ENCODE data around the gene WDR86.

The WDR86 gene

DNA sequence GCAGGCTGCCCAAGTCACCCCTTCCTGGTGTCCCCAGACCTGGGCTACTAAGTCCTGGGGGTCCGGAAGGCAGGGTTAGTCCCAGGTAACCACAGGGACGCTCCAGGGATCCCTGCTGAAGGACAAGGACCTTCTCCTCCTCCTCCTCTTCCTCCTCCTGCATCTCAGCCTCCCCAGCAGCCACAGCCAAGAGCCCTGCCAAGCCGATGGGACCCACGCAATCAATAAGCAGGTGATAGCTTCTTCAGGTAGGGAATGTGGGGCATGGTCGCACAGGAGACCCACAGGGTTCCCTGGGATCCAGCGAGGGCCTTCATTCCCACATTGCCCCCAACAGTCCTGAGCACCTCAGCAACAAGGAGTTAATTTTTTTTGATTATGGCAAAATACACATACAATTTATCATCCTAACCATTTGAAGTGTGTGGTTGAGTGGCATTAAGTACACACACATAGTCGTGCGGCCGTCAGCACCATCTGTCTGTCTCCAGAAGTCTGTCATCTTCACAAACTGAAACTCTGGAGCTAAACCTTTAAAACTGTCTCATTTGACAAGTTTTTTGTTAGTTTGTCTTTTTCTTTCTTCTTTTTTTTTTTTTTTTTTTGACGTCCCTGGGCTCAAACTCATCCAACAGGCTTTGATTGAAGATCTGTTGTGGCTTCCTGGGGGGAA is 18.0 kb upstream of the WDR86 start:
- no peak for DNase-seq (ENCODE audit: low spot score)

DNA sequence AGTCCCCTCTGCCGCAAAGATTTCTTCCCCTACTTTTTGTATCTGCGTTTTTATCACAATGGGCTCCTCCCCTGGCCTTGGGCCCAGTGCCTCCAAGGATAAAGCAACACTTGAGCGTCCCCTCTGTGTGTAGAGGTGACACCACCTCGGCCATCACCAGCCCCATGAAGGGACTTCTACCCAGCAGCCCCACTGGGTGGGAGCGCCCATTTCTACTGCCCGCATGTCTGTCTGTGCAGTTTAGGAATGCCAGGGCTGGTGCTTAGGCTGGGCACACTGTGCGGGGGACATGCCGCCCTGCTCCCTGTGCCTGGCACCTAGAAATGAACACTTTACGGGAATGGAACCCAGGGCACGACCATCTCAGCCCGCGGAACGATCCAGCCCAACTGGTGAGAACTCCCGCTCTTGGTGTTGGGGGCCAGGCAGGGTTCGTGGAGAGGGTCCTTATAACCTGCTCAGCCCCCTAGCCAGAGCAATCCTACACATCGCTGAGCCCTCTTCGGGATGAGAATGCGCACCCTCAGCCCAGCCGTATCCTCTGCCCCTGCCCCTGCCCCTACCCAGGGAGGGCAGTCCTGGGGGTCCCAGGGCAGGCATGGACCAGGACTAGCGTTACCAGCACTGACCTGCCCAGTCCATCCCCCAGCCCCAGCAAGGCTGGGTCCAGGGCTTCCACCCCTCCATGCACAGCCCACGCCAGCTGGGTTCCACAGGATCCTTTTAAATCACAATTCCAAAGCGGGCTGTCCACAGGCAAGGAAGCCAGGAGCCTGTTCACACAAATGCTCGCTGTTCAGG is 17.3 kb upstream of the WDR86 start:
- DNase-seq (ENCODE audit: low spot score), result no peak

DNA sequence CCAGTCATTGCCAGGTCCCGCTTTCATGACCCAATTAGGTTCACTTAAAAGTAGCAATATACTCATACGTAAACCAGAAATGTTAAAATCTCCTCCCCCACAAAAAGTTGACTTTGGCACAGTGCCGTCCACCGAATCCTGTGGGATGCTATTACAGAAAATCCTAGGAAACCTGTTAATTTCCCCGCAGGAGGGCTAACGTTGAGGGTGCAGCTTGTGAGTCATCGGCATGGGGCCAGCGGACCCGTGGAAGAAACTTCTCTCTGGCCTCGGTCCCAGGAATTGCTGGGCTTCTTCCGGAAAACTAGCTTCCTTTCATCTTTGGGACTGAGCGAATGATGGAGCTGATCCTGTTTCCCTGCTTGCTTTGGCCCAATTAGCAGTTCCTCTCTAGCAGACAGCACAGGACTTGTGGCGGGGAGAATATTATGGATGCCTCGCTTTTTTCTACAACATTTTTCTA is 16.6 kb upstream of the WDR86 start:
- peak; percentile 55 for DNase-seq (ENCODE audit: low spot score)

DNA sequence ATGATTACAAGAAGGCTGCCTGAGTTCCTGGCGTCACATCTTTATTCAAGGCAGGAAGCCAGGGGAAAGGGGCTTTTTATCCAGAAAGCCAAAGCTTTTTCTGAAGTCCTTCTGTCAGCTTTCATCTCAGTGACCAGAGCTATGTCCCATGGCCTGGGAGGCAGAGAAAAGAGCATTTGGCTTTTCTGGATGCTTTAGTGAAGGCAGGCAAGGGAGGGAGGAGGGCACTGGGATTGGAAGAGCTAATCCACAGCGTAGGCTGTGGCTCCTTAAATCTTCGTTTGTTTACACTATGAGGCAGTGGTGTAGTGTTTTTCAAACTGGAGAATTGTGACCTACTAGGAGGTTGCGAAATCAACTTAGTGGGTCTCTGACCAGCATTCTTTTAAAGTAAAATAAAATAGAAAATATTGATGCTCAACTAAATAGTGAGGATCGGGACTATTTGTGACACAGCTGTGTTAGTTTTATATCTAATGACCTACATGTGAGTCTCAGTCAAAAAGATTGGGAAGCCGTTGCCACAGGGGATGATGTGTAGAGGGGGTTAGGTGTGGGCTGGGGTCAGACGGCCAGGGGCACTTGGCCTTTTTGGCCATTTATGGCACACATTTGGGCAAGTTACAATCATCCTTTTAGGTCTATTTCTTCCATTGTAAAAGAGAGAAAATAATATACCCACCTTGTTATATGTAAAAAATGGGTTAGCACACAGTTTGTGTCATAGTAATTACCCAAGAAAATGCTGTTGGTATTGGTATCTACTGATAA is 16.0 kb upstream of the WDR86 start:
- DNase-seq (ENCODE audit: low spot score), result peak; percentile 65

DNA sequence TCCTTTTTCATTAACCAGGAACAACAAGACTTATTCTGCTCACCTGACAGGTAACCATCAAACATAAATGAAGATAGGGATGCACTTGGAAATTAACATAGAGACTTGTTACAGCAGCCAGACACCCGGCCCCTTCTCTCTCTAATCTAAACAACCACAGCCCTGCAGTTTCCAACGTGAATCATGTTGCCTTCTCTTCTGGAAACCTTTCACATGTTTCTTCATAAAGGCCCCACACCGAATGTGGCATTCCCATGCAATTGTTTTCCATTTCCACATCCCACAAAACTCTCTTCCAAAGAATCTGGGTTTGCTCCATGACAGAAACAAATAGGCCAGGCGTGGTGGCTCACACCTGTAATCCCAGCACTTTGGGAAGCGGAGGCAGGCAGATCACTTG is 15.0 kb upstream of the WDR86 start:
- DNase-seq (ENCODE audit: low spot score), result no peak

DNA sequence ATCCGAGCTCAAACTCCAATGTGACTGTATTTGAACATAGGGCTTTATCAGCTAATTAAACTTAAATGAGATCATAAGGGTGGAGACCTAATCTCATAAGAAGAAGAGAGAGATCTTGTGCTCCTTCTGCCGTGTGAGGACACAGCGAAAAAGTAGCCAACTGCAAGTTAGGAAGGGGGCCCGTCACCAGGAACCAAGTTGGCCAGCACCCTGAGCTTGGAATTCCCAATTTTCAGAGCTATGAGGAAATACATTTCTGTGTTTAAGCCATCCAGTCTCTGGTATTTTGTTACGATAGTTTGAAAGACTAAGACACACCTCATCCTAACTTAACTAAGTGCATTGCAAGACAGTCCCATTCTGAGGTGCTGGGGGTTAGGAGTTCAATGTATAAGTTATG is 14.1 kb upstream of the WDR86 start:
- no peak for DNase-seq (ENCODE audit: low spot score)

DNA sequence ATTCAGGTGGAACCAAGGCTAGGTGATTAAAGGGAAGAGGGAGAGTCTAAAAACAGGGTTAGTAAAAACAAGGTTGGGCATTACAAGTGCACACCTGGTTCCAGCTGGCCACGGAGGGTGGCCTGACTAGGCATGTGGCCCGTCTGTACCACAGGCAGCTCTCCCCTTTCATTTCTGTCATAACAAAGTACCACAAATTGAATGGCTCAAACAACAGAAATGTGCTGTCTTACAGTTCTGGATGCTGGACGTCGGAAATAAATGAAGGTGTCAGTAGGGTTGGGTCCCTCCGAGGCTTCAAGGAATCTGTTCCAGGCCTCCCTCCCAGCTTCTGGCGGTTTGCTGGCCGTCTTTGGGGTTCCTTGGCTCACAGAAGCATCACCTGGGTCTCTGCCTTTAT is 13.4 kb upstream of the WDR86 start:
- DNase-seq (ENCODE audit: low spot score), result no peak

DNA sequence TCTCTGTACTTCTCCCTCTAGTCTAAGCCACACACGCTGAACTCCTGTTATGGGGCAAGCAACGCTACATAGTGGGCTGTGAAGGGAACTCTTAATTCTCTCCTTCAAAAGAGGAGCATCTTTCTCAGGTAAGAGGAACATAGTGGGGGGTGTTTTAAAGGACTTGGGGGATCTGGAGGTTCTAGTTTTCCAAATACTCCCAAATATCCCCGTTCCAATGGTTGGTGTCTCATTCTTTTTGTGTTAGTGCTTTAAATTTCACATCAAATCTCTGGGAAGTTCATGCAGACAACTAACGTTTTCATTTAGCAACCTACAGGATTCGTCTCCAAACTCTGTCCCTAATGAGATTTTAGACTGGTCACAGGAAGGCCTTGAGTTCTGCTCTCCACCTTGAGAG is 12.4 kb upstream of the WDR86 start:
- DNase-seq (ENCODE audit: low spot score), result no peak

DNA sequence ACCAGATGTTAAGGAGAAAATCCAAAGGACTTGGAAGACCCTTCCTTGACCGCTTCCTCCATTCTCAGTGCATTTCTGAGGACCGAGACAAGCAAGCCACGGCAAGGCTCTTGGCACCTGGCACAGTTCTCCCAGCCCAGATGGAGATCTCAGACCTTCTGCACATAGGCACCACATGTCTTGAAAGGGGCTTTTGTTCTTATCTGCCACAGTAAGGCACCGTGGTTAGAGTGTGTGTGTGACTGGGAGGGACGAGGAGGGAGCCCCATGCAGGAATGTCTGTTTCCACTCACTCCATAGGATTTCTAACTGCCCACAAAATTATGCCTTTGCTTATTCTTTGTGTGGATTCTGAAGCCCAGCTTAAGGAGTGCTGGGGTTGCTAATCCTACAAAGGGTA is 10.3 kb upstream of the WDR86 start:
- DNase-seq (ENCODE audit: low spot score), result no peak

DNA sequence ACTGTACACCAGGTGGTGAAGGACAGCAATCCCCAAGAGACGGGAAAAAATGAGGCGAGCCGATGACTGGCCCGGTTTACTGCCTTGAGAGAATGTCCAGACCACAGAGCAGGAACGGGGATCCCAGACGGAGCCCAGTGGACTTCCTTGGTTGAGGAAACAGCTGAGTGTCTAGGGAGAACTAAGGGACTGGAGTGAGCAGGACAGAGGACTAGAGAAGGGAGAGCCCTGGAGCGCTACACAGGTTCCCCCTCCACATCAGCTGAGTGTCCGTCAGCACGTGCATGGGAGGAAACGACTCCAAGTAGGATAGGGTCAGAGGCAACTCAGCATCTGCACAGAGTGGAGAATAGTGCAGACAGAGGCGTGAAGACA is 7.1 kb upstream of the WDR86 start:
- DNase-seq (ENCODE audit: low spot score), result no peak

DNA sequence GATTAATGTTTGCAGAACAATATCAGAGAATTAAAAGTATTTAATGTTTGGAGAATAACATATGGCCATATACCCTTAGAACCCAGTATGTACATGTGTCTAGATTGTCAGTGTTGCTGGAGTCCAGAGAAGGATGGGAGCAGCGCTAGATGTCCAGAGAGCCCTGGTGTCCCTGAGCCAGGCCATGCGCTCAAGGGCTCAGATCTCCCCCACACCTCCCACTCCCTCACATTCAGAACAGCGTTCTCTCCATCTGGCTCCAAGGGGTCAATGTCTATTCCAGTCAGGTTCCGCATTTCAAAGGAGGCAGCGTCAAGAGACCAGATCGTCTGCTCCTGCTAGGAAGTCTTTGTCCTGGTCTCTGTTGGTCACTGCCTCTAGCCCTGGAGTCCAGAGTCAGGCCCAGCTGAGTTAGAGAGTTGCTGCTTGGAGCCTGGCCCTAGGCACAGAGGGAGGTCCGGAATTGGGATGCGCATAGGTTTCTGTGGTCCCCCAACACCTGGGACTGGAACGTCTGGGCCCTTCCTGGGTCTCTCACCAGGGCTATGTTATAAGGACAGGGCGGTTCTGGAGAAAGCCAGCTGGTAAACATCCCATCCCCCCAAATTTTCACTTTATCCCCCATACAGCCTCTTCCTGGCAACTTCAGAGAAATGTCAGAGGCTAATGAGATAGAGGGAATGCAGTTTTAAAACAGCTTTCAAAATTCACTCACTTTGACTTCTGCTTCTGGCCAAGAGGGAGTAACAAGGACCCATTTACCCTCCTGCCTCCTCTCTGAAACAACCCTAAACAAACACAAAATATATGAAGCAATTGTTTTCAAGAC is 6.5 kb upstream of the WDR86 start:
- no peak for DNase-seq (ENCODE audit: low spot score)

DNA sequence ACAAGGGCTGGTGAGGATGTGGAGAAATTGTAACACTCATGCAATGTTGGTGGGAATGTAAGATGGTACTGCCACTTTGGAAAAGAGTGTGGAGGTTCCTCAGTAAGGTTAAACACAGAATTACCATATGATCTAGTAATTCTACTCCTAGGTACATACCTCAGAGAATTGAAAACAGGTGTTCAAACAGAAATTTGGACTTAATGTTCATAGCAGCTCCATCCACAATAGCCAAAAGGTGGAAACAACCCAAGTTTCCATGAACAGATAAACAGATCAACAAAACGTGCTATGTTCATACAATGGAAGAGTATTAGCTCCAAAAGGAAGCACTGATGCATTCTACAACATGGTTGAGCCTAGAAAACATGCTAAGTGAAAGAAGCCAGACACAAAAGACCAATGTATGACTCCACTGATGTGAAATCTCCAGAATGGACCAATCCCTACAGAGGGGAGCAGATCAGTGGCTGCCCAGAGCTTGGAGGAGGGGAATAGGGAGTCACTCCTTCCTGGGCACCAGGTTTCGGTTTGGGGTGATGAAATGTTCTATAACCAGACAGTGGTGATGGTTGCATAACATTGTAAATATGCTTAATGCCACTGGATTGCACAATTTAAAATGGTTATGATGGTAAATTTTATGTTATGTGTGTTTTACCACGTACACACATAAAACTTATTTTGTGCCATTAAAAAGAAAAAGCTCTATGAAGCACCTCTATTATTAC is 5.7 kb upstream of the WDR86 start:
- DNase-seq (ENCODE audit: low spot score), result no peak

DNA sequence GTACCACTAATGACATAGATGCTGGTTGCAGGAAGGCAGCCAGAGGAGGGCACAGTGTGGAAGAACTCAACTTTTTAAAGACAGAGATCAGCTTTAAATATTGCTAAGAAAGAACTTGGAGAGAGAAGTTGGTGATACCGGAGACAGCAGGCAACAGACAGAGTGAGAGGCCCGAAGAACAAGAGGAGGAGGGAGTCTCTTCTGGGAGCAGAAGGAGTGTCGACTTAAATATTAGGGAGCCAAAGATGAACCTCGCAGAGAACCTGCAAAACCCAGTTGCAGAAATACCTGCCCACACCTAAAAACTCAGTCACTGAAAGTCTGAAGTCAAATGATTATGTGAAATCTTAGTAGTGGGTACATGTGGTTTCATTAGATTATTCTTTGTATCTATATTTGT is 3.4 kb upstream of the WDR86 start:
- DNase-seq (ENCODE audit: low spot score), result no peak

DNA sequence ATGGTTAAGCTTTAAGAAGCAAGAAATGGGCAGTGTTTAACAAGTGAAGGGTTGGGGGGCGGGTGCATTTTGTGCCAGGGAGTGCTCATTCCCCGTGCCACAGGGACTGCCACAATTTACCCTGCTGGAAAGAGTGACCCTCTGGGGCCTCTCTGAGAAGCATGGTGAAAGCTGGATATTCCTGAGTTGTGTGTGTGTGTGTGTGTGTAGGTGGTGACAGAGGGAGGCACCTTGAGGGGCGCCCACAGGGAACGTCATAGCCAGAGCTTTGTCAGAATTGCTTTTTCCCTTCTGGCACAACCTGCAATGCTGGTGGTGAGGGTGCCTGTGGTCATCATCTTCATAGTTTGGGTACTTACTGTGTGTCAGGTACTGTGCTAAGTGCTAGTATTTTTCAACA is 2.5 kb upstream of the WDR86 start:
- no peak for DNase-seq (ENCODE audit: low spot score)

DNA sequence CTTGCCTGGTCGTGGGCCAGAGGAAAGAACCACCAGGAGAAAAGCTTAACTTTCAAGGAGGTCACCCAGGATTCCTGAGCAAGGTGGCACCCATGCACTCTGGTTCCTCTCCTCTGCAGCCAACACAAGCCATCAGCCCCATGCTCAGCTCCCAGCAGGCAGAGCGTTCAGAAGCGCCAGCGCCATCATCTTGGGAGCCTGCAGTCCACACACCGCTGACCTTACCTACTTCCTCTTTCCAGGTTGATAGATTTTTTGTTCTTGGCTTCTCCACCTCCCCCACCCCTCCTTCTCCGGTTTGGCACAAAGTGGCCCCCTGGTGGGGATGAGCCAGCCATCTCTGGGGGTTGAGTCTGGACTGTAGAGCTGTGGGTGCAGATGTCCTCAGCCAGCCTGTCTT is 1.7 kb upstream of the WDR86 start:
- no peak for DNase-seq (ENCODE audit: low spot score)

DNA sequence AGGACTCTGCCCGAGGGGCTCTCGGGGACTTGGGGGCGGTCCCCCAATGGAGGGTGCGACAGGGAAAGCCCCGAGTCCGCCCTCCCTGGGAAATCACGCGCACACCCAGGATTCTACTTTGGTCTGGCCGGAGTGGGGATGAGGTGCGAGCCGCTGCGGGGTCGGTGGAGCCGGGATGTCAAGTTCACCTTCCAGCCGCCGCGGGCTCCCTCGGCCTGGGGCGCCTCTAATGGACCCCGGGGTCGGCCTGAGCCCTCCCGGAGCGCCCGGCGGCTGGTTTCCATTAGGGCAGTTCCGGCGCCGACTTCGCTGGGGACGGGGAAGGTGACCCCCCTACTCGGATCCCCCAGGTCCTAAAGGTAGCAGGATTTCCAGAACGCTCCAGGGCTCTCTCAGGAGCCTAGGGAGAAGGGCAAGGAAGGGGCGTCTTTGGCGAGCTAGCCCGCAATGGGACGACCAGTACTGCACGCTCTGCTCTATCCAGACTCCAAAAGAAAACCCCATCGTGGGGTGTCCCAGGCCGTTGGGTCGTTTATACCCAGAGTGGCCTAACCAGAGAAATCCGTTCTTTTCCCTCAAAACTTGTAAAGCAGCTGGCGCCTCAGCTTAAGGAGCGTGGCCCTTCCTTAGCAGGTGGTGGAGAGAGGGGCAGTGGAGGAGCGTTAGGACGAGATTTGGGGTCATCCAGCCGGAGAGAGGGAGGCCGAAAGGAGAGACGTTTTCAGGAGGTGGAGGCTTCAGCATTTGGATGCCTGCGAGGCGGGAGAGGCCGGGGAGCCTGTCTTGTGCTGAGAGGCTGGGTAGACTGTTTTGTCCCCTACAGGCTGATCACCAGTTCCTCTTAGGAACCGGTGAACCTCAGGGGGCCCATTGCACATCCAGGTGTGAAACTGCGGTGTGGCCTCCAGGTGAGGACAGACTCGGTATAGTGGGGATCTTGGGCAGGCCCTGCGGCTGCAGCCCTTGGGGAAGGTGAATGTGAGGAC is 860 bp upstream of the WDR86 start:
- no peak for DNase-seq (ENCODE audit: low spot score)

DNA sequence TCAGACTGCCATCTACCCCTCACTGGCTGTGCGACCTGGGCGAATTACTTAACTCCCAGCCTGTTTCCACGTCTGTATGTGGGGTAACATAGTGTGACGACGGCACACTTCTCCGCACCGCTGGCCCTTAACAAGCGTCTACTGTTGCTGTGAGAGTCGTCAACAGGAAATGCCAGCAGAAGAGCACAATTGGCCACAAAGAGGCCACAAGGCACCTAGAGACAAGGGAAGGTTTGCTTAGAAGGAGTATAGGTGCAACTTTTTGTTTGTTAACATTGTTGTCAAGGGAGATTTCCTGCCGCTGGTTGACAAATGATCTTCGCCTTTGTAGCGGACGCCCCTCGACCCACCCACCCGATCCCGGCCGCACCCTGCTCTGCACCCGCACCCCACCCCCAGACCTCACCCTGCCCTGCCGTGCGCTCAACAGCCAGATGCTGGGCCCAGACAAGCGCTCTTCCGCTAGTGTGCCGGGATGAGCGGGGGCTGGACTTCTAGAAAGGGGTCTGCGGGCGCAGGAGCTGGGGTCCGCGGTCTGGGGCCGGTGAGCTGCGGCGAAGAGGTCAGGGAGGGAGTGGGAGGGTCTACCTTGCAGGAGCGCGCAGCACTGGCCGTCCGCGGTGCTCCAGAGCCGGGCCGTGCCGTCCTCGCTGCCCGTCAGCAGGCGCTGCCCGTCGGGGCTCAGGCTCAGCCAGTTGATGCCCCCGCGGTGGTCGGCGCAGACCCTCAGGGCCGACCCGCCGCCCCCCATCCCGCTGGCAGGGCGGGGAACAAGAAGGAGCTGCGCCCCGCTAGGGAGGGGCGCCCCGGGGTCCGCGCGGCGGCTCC is 785 bp downstream of the WDR86 start:
- DNase-seq (ENCODE audit: low spot score), result no peak

DNA sequence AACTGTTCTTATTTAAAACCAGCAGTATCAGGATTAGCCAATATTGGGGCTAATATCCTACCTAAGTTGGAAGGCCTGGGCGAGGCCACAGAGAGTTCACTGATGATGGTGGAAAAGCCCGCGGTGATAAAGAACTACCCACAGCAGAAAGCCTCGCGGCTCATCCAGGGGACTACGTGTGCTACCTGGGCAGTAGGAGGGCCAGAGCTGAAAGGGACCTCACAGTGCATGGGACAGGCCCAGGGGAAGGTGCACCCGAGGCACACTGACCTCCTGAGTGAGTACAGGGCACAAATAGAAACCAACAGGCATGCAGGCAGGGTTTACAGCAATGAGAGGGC is 1.4 kb downstream of the WDR86 start:
- DNase-seq (ENCODE audit: low spot score), result no peak

DNA sequence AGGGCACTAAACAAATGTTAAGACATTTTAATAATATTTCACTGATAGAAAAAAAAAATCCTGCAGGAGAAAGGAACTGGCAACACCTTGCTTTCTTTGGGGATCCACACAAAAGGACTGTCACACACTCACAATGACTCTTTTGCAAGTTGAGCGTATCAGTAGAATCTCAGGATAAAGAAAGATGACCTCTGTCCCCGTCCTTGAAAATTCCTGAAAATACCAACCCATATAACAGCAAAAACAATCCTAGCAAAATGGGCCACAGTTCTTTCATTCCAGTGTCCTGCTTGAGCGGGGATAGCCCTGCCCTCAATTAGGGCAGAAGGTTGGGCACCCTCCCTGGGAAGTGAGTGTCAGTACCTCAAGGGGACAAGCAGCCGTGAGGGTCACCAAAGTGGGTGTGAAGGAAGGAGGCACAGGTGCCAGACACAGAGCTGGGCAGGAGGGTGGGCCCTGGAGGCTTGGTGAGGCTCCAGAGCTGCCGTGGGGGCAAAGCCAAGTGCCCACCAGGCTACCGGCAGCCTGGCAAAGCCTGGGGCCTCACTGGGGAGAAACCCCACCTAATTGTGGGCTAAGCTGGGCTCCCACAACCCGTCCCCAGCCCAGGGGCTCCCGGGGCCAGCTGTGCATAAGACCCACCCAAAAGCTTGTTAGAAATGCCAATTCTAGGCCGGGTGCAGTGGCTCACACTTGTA is 2.8 kb downstream of the WDR86 start:
- no peak for DNase-seq (ENCODE audit: low spot score)
